ENCODE results near the gene CWC22. TPM values are rescaled to one million over a fixed set of nuclear protein-coding genes. Genes with fewer than 3 reads are reported as not detected.

Gene CWC22
- total RNA-seq, 1 donor from 2014 or later: 10.5 TPM

- H3K4me3 ChIP-seq (ENCODE audit: low read depth, low read length): no peak overlapping the region
- TF ChIP-seq CTCF (conservative IDR thresholded peaks at IDR 0.05; ENCODE audit: low read depth, low read length): no peak
- DNase-seq (ENCODE audit: low read depth): no peak
Observed at GRCh38 chr2:179952658-179953057, 54.4 kb downstream of the CWC22 start.

- no peak for TF ChIP-seq CTCF (conservative IDR thresholded peaks at IDR 0.05; ENCODE audit: low read depth, low read length)
- no peak for DNase-seq (ENCODE audit: low read depth)
- no peak overlapping the region for H3K4me3 ChIP-seq (ENCODE audit: low read depth, low read length)
Observed at GRCh38 chr2:179951680-179952079, 55.4 kb downstream of the CWC22 start.

GRCh38 chr2:179950391-179950790 is 56.7 kb downstream of the CWC22 start:
- DNase-seq (ENCODE audit: low read depth): no peak
- H3K4me3 ChIP-seq (ENCODE audit: low read depth, low read length): no peak overlapping the region
- no peak for TF ChIP-seq CTCF (conservative IDR thresholded peaks at IDR 0.05; ENCODE audit: low read depth, low read length)

- TF ChIP-seq CTCF (conservative IDR thresholded peaks at IDR 0.05; ENCODE audit: low read depth, low read length): no peak
- no peak for DNase-seq (ENCODE audit: low read depth)
- H3K4me3 ChIP-seq (ENCODE audit: low read depth, low read length): no peak overlapping the region
Observed at GRCh38 chr2:179949438-179949837, 57.7 kb downstream of the CWC22 start.

- no peak for DNase-seq (ENCODE audit: low read depth)
- TF ChIP-seq CTCF (conservative IDR thresholded peaks at IDR 0.05; ENCODE audit: low read depth, low read length): no peak
- no peak overlapping the region for H3K4me3 ChIP-seq (ENCODE audit: low read depth, low read length)
Observed at GRCh38 chr2:179948058-179948457, 59.0 kb downstream of the CWC22 start.

- TF ChIP-seq CTCF (conservative IDR thresholded peaks at IDR 0.05; ENCODE audit: low read depth, low read length): no peak
- no peak overlapping the region for H3K4me3 ChIP-seq (ENCODE audit: low read depth, low read length)
- no peak for DNase-seq (ENCODE audit: low read depth)
Observed at GRCh38 chr2:179946810-179947615, 60.1 kb downstream of the CWC22 start.

GRCh38 chr2:179946346-179946745 is 60.8 kb downstream of the CWC22 start:
- no peak for DNase-seq (ENCODE audit: low read depth)
- H3K4me3 ChIP-seq (ENCODE audit: low read depth, low read length): no peak overlapping the region
- no peak for TF ChIP-seq CTCF (conservative IDR thresholded peaks at IDR 0.05; ENCODE audit: low read depth, low read length)

Measured in epithelial cell of proximal tubule (primary cell).